22Rv1 (cell line): Measurements from ENCODE around the gene TSBP1.

Source experiments
- H3K27ac ChIP-seq: fragments of 450-650 bp; 2 replicates; pipeline ENCODE4 v1.5.1; 2017
- ZFX ChIP-seq: fragments of 450-650 bp; IDR thresholded peaks from 2 replicates; pipeline ENCODE4 v1.6.1; 2017; ENCODE audit warnings: antibody characterized with exemption, borderline replicate concordance
- TF ChIP-seq, protein P1 (sequence below): fragments of 450-650 bp; IDR thresholded peaks from 2 replicates; pipeline ENCODE4 v1.5.1; 2017; ENCODE audit warnings: mild to moderate bottlenecking

Gene TSBP1

DNA sequence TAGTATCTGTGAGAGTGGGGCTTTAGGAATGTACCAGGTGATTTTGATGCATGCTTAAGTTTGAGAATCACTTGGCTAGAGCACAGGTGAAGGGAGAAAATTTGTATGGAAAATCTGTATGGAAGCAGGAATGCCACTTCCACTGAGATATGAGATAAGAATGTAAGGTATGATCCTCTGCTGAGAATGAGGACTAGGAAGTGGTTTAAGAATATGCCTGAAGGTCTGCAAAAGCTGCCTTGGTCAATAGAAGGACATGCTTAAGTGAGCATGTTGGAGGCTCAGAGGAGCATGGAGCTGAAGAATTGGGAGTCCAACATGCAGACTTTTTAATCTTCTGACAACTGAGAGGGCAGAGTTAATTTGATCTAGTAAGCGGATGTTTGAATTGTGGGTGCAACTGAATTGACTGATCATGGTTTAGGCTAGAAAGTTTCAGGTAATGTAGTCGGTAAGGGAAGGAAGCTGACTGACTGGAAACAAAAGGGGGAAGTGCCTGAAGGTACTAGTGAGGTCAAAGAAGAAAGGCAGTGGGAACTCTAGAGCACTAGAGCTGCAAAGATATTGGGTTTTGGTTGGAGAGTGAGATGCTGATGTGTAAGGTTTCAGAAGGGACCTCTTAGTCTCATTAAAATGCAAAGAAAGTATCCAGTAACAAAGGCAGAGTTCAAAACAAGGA is 119.2 kb downstream of the TSBP1 start:
- TF ChIP-seq ZFX, result no peak
- TF ChIP-seq, protein P1, sequence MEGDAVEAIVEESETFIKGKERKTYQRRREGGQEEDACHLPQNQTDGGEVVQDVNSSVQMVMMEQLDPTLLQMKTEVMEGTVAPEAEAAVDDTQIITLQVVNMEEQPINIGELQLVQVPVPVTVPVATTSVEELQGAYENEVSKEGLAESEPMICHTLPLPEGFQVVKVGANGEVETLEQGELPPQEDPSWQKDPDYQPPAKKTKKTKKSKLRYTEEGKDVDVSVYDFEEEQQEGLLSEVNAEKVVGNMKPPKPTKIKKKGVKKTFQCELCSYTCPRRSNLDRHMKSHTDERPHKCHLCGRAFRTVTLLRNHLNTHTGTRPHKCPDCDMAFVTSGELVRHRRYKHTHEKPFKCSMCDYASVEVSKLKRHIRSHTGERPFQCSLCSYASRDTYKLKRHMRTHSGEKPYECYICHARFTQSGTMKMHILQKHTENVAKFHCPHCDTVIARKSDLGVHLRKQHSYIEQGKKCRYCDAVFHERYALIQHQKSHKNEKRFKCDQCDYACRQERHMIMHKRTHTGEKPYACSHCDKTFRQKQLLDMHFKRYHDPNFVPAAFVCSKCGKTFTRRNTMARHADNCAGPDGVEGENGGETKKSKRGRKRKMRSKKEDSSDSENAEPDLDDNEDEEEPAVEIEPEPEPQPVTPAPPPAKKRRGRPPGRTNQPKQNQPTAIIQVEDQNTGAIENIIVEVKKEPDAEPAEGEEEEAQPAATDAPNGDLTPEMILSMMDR, result no peak

DNA sequence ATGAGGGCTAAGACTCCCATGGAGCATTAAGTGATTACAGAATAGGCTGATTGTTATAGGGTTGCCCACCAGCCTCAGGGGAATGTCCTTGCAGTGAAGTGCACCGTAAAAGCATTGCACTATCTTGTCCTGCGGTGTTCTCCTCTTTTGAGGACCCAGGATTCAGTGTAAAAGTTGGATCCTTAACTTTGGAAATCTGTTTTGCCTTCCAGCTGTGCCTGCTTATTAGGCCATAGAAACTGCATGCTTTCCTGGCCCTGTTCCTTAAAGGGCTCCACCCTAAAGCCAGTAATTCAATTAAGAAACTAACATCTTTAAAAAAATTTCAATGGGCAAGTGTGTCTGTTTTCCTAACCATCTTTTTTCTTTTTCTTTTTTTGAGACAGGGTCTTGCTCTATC is 122.4 kb downstream of the TSBP1 start:
- H3K27ac ChIP-seq, result no peak overlapping the region
- TF ChIP-seq ZFX, result no peak
- TF ChIP-seq, protein P1, result no peak

More for the DNA sequence above, 119.2 kb downstream of the TSBP1 start:
- no peak overlapping the region for H3K27ac ChIP-seq

DNA sequence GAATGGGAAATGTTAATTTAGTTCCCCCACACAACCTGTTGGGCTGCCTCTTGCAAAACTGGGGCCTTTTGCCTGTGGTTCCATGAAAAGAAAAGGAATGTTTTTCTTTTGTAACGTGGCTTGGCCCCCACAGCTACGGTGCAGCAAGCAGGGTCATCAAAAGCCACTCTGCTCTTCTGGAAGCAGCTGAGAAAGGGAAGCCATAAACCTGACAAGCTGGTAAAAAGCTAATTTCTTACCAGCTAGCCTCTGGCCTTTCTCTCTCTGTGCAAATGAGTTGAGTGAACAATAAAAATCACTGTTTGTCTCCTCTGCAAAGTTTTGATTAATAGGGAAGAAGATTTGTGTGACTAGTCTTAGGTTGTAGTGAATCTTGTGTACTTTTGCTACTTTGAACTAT is 124.3 kb downstream of the TSBP1 start:
- no peak for TF ChIP-seq ZFX
- TF ChIP-seq, protein P1, result no peak
- H3K27ac ChIP-seq, result no peak overlapping the region

- 0 out of 2 replicates have a peak overlapping the region, but pooled peaks have one; percentile 13 for H3K27ac ChIP-seq
- no peak for TF ChIP-seq ZFX
- TF ChIP-seq, protein P1, result peak; percentile 90
Observed at GRCh38 chr6:32244946-32245398, 126.7 kb downstream of the TSBP1 start.

- no peak for TF ChIP-seq ZFX
- TF ChIP-seq, protein P1, result no peak
- no peak overlapping the region for H3K27ac ChIP-seq
Observed at GRCh38 chr6:32244270-32244669, 127.4 kb downstream of the TSBP1 start.
